Measurements from ENCODE around the gene TMEM219.

DNA sequence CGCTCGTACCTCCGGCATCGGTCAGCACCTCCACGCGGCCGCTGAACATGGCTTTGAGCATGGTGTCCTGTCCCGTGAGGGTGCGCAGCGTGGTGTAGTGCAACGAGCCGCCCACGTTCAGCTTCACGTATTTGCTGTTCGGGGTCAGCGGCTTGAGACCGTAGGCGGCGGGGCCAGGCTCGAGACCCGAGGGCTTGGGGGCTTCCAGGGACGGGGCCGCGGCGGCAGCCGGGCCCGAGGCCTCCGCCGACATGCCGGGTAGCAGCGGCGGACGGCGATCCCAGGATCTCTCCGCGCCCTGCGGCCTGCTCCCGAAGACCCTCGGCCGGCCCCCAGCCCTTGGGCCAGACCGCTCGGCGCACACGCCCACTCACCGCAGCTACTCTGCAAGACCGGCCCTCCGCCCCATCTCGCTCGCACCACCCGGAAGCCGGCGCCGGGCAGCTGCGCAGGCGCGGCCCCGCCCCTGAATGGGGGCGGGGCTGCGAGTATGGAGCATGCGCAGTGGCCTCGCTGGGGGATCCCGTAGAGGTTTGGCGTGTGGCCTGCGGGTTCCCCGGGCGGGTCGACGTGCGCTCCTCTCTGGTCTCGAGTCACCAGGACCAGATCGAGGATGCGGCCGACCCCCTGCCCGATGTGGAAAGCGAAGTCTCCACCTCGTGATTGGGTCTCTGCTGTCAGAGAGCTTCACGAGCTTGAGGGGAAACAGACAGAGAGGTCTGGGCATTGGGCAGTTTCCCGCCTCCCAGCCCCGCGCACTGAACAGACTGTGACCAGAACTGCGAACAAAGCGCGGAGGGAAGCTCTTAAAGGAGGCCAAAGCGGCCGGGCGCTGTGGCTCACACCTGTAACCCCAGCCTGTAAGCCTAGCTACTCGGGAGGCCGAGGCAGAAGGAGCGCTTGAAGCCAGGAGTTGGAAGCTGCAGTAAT lies 35.8 kb upstream of the TMEM219 start, which contains the start of gene KCTD13:
- TF ChIP-seq POLR2AphosphoS5 (IDR thresholded peaks at IDR 0.05; ENCODE audit: low read depth, low read length) = peak; percentile 70; the same call in 1 of the 2 replicates
- TF ChIP-seq POLR2A (IDR thresholded peaks at IDR 0.05; ENCODE audit: low read depth, low read length) = peak; percentile 71
